GM18951 (cell line): ENCODE measurements around the gene GALNT11.

Source experiments
- POLR2A ChIP-seq: IDR thresholded peaks from 4 replicates; pipeline ENCODE4 v1.6.1; 2011; ENCODE audit warnings: mild to moderate bottlenecking; ENCODE audit not compliant: insufficient read length, insufficient read depth; ENCODE audit errors: extremely low read depth
- in situ Hi-C: fragments of 300-500 bp; cut with MboI; formaldehyde crosslinking; loops from one replicate; pipeline ENCODE4 v1.12.0; 2022; ENCODE audit warnings: low sequenced_read_pairs, mixed read lengths, inconsistent platforms; ENCODE audit not compliant: unreplicated experiment

The GALNT11 gene

DNA sequence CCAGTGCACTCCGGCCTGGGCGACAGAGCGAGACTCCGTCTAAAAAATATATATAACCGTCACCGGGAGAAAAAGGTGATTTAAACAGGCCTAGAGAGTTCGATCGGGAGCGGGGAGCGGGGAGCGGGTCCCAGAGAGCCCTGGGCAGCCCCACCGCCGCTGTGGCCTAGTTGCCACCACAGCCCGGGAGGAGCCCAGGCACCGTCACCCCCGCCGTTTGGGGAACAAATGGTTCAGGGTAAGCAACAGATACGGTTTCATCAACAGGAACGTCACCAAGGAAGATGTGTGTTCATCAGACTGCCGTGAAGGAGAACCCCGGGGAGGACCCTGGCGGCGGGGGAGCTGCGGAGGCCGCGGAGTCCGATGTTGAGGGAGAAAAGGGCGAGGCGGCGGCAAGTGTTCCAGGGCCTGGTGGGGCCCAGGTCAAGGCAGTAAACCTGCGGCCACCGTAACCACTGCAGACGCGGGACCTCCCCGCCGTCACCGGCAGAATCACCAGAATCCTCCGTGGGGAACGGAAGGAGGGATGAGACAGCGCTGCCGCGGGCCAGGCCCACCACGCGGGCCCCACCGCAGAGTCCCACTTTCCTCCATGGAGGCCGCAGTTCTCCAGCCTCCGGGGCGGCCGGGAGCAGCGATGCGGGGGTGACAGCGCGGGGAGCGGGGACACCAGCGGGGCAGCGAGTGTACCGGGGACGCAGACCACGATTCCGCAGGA, 103.4 kb downstream of the GALNT11 start:
- in situ Hi-C loops = no loop called here
- TF ChIP-seq POLR2A = no peak

DNA sequence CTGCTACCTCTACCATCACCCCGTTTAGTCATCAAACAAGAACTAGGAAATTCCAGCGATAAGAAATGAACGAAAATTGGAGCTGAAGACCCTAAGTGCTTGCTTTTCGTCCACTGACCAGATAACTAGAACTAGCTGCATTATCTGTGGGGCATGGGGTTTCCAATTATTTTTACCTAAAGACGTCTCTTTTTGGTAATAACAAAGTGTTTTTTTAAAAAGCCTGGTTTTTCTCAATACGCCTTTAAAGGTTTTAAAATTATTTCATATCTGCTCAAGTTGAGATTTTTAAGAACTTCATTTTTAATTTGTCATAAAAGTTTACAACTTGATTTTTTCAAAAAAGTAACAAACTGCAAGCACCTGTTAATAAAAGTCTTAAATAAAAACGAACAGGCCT, 104.2 kb downstream of the GALNT11 start:
- in situ Hi-C loops = no loop called here
- TF ChIP-seq POLR2A = no peak

DNA sequence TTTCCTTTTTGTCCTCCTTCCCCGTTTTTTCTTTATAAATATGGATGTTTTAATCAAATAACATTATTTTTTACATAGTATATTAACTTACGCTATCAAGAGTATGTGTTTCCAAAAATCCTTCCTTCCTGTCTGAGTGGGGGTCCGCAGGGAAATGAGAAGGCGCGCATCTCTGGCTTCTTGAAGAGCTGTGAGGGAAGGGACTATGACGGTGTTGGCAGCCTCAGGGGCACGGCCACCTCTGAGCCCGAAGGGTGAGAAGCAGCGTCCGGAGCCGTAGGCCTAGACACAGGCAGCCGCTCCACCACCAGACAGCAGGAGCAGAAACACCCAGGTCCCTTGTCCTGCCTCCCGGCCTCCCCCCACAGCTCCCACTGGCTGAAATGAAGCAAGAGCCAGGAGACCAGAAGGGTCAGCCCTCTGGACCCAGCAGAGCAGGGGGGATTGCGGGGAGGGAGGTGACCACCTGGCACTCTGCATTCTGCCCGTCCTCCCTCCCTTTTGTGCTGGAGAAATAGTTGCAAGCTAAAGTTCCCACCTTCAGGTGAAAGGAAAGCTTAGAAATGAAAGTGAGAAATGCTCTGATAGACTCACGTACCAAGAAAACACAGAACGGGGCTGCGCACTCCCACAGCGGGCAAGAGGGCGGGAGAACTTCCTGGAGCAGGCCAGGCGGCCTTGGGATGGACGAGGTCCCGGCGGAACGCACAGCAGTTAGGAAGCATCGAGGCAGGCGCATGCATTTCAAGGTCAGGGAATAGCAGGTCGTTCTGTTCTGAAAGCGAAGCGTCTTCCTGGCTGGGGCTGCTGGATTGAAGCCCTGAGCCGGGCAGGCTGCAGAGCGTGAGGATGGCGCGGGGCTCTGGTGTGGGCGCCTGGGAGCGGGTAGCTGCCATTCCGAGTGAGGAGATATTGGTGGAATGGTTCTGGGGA, 105.5 kb downstream of the GALNT11 start:
- in situ Hi-C loops = no loop called here
- TF ChIP-seq POLR2A = no peak

DNA sequence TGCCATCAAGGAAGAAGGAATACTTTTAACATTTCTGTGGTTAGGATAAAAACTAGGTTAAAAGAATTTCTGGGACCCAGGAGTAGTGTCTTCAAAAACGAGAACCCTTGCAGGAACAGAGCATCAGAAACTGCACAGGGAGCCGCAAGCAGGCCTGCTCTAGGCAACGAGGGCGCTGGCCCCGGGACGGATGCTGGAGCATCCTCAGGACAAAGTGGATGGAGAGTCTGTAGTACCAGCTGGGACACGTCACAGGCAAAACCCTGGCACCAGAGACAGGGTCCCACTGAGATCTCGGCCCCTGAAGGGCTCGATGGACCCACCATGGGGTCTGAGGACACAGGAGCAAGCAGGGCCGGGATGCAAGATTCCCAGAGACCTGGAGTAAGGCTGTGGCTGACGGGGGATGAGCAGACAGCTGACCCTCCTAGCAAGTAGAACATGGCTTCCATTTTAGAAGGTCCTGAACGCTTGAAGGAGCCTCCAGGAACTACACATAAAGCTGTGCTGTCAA, 106.6 kb downstream of the GALNT11 start:
- in situ Hi-C loops = no loop called here
- TF ChIP-seq POLR2A = no peak

DNA sequence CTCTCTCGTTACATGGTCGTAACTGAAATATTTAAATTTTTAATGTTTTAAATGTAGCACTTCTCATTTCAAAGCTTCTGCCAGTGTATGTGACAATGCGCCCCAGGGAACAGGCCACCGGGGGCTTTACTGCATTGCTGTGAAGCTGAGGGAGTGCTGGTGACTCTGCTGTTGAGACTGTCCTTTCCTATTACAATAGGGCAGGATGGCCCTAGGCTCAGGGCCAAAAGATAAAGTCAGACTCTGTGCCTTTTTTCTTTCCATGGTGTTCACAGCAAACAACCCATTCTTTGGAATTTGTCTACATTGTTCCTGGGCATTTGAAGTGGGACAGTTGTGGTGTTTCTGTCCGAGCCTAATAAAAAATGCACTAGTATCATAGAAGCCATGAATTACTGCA, 107.3 kb downstream of the GALNT11 start:
- in situ Hi-C loops = no loop called here
- no peak for TF ChIP-seq POLR2A

DNA sequence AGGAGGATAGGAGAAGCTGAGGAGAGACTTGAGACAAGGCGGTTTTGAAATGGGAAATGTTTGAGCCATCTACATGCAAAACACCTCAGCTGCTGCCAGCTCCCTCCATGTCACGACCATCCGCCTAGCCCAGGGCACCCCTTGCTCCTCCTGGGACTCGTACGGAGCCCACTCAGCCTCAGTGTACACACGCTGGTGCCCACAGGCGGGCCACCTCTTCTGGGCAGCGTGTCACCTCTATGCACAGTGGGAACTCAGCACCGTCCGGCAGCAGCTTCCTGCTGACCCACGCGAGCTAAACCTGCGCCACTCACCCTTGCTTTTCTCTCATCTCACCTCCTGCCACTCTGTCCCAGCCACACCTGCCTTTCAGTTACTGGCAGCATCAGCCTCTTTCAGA, 108.3 kb downstream of the GALNT11 start:
- no peak for TF ChIP-seq POLR2A

DNA sequence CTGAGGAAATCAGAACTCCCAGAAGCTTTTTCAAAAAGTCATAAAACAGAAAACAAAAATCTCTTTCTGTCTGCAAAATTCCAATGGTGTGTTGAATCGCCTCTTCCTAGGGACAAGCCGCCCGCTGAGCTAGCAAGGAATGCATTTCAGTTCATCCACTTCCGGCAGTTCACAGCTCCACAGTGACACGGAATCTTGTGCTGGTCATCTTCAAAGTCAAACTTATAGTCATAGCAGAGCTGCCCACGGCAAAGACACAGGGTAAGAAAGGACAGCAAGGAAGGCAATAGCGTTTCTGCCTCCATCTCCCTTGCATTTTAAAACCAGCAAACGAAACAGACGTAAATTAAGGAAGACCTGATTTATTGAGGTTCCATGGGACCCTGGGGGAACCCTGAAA, 111.2 kb downstream of the GALNT11 start:
- TF ChIP-seq POLR2A = no peak
- in situ Hi-C loops = no loop called here

More for the DNA sequence above, 108.3 kb downstream of the GALNT11 start:
- in situ Hi-C loops = no loop called here

DNA sequence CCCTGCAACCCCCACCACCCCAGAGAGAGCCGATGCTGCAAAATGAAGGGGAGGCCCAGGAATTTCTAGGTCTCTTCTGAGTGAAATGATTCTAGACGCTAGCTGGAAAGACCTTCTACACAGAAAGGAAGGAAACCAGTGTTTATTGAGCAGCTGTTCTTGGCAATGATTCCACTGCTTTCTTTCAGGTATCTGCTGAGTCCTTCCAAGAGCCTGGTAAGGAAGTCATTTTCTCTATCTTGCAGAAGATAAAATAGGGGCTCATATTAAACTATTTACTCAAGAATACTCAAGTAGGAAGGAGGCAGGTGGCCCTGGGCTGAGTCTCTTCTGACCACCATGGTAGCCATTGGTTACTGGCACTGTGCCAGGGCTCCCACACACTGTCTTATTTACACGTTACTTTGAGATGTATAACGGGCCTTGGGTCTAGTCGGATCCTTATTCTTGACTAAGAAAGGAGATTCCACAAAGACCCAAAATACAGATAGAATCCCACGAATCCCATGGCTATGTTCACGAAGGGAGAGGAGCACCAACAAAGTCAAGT, 112.1 kb downstream of the GALNT11 start:
- in situ Hi-C loops = no loop called here
- TF ChIP-seq POLR2A = no peak

DNA sequence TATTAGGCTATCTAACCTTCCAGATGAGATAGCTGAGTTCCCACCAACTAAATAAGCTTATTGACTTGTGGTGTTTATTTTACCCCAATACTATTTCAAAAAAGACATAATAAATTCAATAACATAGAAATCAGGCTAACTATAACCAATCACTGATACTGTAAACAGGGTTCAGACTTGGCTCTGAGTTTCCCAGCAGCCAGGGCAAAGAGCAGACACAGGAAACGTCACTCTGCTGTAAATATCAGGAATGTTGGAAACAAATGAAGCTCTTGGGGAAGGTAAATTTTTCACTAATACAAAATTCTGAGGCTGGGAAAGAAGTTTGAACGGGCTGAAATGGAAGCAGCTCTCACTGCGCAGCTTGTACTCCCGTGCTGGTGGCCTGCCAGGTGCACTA, 114.6 kb downstream of the GALNT11 start:
- in situ Hi-C loops = no loop called here
- no peak for TF ChIP-seq POLR2A

DNA sequence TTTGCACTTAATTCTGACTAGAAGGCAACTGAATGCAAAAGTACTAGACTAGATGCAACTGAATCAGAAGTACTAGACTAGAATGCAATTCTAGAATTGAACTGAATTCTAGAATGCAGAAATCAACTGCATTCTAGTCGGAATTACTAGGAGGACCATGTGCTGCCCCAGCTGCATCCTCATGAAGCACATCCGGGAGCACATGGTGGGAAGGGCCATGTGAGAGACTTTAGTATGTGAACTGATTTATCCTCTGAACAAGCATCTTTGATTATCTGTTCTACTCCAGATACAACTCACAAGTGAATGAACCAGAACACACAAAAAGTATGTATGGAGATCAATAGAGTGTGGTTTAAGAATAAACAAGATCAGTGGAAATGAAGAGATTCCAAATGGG, 115.1 kb downstream of the GALNT11 start:
- in situ Hi-C loops = no loop called here
- TF ChIP-seq POLR2A = no peak

DNA sequence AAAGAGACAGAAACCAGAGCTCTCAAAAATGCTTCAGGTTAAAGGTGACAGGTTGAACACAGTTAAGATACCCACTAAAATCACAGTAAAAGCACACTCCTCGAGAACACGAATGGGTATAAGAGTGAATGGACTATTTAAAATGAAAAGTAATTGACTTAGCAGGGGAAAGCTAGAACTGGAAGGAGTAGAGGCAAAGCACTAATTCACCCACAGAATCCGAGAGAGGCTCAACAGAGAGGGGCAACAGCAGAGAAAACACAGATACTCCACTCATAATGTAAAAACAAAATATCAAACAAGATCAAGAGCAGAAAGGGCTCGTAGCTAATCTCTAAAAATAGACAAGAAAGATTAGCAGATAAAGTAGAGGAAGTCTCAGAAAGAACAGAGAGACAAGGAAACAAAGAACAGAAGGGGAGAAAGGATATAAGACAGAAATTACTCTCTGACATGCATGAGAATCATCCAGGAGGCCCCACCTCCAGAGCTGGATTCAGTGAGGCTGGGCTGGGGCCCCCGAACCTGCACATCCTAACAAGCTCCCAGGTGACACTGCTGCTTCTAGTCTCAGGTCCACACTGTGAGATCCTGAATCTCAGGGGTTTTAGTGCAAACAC, 117.6 kb downstream of the GALNT11 start:
- in situ Hi-C loops = no loop called here

DNA sequence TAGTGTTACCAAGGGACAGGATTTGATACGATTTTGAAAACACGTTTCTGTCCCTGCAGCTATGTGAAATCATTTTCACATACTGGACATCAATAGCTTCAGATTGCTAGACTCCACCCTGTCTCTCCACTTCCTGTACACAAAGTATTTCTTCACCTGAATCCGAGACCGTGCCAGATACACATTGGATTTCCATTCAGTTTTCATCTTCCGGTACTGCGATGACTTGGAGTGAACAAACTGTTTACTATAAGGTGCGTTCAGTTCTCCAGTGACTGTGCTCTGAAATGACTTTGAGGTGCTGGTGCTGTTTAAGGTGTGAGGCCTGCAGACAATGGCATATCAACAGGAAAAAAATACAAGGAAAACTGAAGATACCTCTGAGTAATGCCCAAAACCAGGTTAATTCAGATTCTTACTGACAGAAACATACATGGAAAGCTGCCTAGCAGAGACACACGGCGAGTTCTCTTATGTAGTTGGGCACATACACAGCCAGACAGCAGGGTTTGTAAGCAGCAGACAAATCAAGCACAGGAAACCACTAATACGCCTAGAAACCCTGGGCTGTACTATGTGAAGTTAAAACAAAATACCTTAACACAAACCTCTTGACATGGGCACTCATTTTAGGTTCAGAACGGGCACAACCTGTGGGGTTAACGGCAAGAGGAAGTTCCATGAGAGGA, 119.2 kb downstream of the GALNT11 start:
- in situ Hi-C loops = no loop called here
- no peak for TF ChIP-seq POLR2A

More for the DNA sequence above, 117.6 kb downstream of the GALNT11 start:
- no peak for TF ChIP-seq POLR2A
